ENCODE data around the gene KATNAL1. TPM values are rescaled to one million over a fixed set of nuclear protein-coding genes. Genes with fewer than 3 reads are reported as not detected.

KATNAL1 gene
- total RNA-seq, 1 donor, result 15.9 TPM

DNA sequence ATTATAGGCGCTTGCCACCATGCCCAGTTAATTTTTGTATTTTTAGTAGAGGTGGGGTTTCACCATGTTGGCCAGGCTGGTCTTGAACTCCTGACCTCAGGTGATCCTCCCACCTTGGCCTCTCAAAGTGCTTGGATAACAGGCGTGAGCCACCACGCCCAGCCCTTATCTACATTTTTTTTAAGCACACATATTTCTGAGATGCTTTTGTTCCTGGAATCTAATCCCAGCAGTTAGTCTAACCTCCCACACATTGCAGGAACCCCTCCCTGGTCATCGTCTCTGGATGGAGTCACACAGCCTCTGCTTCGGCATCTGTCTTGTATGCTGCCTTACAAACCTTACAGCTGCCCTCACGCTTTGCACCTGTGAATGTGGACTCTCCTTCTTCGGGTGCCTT, 15.1 kb upstream of the KATNAL1 start:
- TF ChIP-seq, protein P1, sequence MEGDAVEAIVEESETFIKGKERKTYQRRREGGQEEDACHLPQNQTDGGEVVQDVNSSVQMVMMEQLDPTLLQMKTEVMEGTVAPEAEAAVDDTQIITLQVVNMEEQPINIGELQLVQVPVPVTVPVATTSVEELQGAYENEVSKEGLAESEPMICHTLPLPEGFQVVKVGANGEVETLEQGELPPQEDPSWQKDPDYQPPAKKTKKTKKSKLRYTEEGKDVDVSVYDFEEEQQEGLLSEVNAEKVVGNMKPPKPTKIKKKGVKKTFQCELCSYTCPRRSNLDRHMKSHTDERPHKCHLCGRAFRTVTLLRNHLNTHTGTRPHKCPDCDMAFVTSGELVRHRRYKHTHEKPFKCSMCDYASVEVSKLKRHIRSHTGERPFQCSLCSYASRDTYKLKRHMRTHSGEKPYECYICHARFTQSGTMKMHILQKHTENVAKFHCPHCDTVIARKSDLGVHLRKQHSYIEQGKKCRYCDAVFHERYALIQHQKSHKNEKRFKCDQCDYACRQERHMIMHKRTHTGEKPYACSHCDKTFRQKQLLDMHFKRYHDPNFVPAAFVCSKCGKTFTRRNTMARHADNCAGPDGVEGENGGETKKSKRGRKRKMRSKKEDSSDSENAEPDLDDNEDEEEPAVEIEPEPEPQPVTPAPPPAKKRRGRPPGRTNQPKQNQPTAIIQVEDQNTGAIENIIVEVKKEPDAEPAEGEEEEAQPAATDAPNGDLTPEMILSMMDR (IDR thresholded peaks at IDR 0.05; ENCODE audit: extremely low read depth, low read depth, low read length), result no peak

DNA sequence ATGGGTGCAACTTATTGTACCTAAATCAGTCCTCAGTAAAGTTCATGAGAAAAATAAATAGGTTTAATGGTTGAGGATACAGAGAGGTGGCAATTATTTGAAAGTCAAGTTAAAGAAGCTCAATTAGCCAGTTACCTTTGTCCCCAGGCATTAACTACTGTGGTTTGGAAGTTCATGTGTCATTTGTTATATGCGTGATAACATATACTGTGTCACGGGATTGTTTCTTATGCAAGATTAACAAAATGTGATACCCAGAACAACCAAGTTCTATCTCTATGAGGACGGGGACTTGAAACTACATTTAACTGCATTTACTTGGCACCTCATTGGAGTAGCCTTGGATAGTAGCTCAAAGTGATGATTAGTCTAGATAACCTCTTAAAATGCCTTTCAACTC, 13.9 kb upstream of the KATNAL1 start:
- Histone ChIP-seq H3K4me1 (ENCODE audit: insufficient read depth, low read length) (peaks cover 4% of the 10 kb centered on the region), H3K4me3 (ENCODE audit: insufficient read depth, low read length) (no peak overlapping the region), H3K9me3 (ENCODE audit: low read depth, low read length) (no peaks in the 10 kb centered on the region), H4K20me1 (ENCODE audit: insufficient read depth, low read length) (no peaks in the 10 kb centered on the region), H3K4me2 (ENCODE audit: insufficient read depth, low read length) (no peak overlapping the region), H3K27me3 (ENCODE audit: insufficient read depth, low read length) (peaks cover 10% of the 10 kb centered on the region), H3K27ac (ENCODE audit: low read depth, low read length) (no peak overlapping the region), H3K79me2 (ENCODE audit: insufficient read depth, low read length) (no peaks in the 10 kb centered on the region), H3K36me3 (ENCODE audit: insufficient read depth, low read length) (no peaks in the 10 kb centered on the region), H2AFZ (ENCODE audit: low read length) (no peak overlapping the region)
- no peak for DNase-seq (ENCODE audit: insufficient read length, low spot score, missing footprints)
- TF ChIP-seq, protein P1 (IDR thresholded peaks at IDR 0.05; ENCODE audit: extremely low read depth, low read depth, low read length), result no peak

More for the DNA sequence above, 15.1 kb upstream of the KATNAL1 start:
- Histone ChIP-seq H3K27me3 (ENCODE audit: insufficient read depth, low read length) (peaks cover 10% of the 10 kb centered on the region), H3K36me3 (ENCODE audit: insufficient read depth, low read length) (no peaks in the 10 kb centered on the region), H3K27ac (ENCODE audit: low read depth, low read length) (no peak overlapping the region), H2AFZ (ENCODE audit: low read length) (no peak overlapping the region), H3K9me3 (ENCODE audit: low read depth, low read length) (no peaks in the 10 kb centered on the region), H4K20me1 (ENCODE audit: insufficient read depth, low read length) (no peaks in the 10 kb centered on the region), H3K4me1 (ENCODE audit: insufficient read depth, low read length) (peaks cover 4% of the 10 kb centered on the region), H3K79me2 (ENCODE audit: insufficient read depth, low read length) (no peaks in the 10 kb centered on the region), H3K4me3 (ENCODE audit: insufficient read depth, low read length) (no peak overlapping the region), H3K4me2 (ENCODE audit: insufficient read depth, low read length) (no peak overlapping the region)
- DNase-seq (ENCODE audit: insufficient read length, low spot score, missing footprints), result no peak

DNA sequence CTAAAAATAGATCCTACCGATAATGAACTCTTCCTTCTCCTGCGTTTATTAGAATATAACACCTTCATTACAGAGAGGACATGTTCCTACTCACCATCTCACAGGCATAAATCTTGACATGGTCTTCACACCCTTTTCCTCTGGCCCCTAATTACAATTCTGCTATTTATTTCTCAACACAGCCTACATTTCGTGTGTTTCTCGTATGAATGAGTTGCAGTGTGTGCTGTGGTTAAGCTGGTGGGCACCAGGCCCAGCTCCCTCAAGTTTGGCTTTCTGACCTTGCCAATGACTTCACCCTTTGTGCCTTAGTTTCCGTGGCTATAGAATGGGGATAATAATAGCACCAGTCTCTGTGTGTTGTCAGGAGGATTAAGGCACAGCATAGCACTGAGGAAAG, 12.3 kb upstream of the KATNAL1 start:
- H3K9me3 ChIP-seq (ENCODE audit: low read depth, low read length), result no peaks in the 10 kb centered on the region
- no peaks in the 10 kb centered on the region for H3K27me3 ChIP-seq (ENCODE audit: insufficient read depth, low read length)
- no peak overlapping the region for H3K4me2 ChIP-seq (ENCODE audit: insufficient read depth, low read length)
- TF ChIP-seq, protein P1 (IDR thresholded peaks at IDR 0.05; ENCODE audit: extremely low read depth, low read depth, low read length), result no peak
- H3K4me1 ChIP-seq (ENCODE audit: insufficient read depth, low read length), result peaks cover 4% of the 10 kb centered on the region
- H3K4me3 ChIP-seq (ENCODE audit: insufficient read depth, low read length), result no peak overlapping the region
- no peaks in the 10 kb centered on the region for H3K36me3 ChIP-seq (ENCODE audit: insufficient read depth, low read length)
- H4K20me1 ChIP-seq (ENCODE audit: insufficient read depth, low read length), result no peaks in the 10 kb centered on the region
- H2AFZ ChIP-seq (ENCODE audit: low read length), result no peak overlapping the region
- no peak overlapping the region for H3K27ac ChIP-seq (ENCODE audit: low read depth, low read length)
- no peaks in the 10 kb centered on the region for H3K79me2 ChIP-seq (ENCODE audit: insufficient read depth, low read length)
- peak; percentile 58 for DNase-seq (ENCODE audit: insufficient read length, low spot score, missing footprints)

DNA sequence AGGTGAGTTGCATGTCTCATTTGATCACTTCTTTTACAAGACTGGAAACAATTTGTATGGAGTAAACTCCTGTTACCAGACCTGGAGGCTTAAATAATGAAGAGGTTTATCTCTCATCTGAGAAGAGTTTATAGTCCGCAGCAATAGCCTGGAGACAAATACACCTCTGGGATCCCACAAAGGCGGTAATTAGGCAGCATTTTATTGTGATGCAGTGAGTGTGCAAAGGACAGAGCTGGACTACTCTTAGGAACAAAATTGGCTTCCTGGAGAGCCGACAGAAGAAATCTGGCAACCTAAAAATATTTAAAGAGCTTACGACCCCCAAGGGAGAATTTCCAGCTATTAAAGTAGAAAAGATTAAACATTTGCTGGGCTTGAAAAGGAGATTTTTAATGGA, 11.8 kb upstream of the KATNAL1 start:
- Histone ChIP-seq H4K20me1 (ENCODE audit: insufficient read depth, low read length) (no peaks in the 10 kb centered on the region), H3K36me3 (ENCODE audit: insufficient read depth, low read length) (no peaks in the 10 kb centered on the region), H3K9me3 (ENCODE audit: low read depth, low read length) (no peaks in the 10 kb centered on the region), H3K27ac (ENCODE audit: low read depth, low read length) (no peak overlapping the region), H3K4me1 (ENCODE audit: insufficient read depth, low read length) (peaks cover 4% of the 10 kb centered on the region), H3K79me2 (ENCODE audit: insufficient read depth, low read length) (no peaks in the 10 kb centered on the region), H3K4me3 (ENCODE audit: insufficient read depth, low read length) (no peak overlapping the region), H3K4me2 (ENCODE audit: insufficient read depth, low read length) (no peak overlapping the region), H2AFZ (ENCODE audit: low read length) (no peak overlapping the region), H3K27me3 (ENCODE audit: insufficient read depth, low read length) (no peaks in the 10 kb centered on the region)
- DNase-seq (ENCODE audit: insufficient read length, low spot score, missing footprints), result no peak
- TF ChIP-seq, protein P1 (IDR thresholded peaks at IDR 0.05; ENCODE audit: extremely low read depth, low read depth, low read length), result no peak

Data from osteoblast (primary cell).